Mesothelial cell of epicardium (in vitro differentiated cells): ENCODE results near the gene MYO1H. TPM values are rescaled to one million over a fixed set of nuclear protein-coding genes. Genes with fewer than 3 reads are reported as not detected.
A peak's percentile ranks its signal among the peaks of the same experiment; 100 is the strongest.

ENCODE experiments used
- DNase-seq, 2 experiments: peaks; one replicate each; pipeline ENCODE4 v3.0.0; 2021; ENCODE audit warnings: low spot score in 2 of 2; ENCODE audit not compliant: unreplicated experiment in 2 of 2
- H3K27ac Mint-ChIP-seq: 2 replicates; pipeline ENCODE4 v1.8.0; 2021; ENCODE audit warnings: mixed read lengths
- H3K27me3 Mint-ChIP-seq: 2 replicates; pipeline ENCODE4 v1.8.0; 2021; ENCODE audit warnings: low read depth, mixed read lengths
- H3K36me3 Mint-ChIP-seq: 2 replicates; pipeline ENCODE4 v1.8.0; 2021; ENCODE audit warnings: mixed read lengths
- H3K4me1 Mint-ChIP-seq: 2 replicates; pipeline ENCODE4 v1.8.0; 2021; ENCODE audit warnings: mixed read lengths
- H3K4me3 Mint-ChIP-seq: 2 replicates; pipeline ENCODE4 v1.8.0; 2021; ENCODE audit warnings: mild to moderate bottlenecking, moderate library complexity, mixed read lengths
- H3K9me3 Mint-ChIP-seq: 2 replicates; pipeline ENCODE4 v1.8.0; 2021; ENCODE audit warnings: mixed read lengths
- total RNA-seq: library from RNA; stranded (reverse); gene quantifications from 3 replicates; pipeline ENCODE4 v1.2.1, GENCODE V29; 2021
- TF ChIP-seq, protein P1 (sequence below): fragments of 200-600 bp; sonication (generic); IDR thresholded peaks from one replicate; pipeline ENCODE4 v1.5.0; 2021; ENCODE audit warnings: antibody characterized with exemption; ENCODE audit not compliant: unreplicated experiment

Gene MYO1H
- total RNA-seq, 1 donor from 2014 or later = not detected

GRCh38 chr12:109475121-109475520 lies 127.4 kb downstream of the MYO1H start:
- peaks cover 29% of the 10 kb centered on the region for H3K4me1 Mint-ChIP-seq
- no peak for DNase-seq
- TF ChIP-seq, protein P1, sequence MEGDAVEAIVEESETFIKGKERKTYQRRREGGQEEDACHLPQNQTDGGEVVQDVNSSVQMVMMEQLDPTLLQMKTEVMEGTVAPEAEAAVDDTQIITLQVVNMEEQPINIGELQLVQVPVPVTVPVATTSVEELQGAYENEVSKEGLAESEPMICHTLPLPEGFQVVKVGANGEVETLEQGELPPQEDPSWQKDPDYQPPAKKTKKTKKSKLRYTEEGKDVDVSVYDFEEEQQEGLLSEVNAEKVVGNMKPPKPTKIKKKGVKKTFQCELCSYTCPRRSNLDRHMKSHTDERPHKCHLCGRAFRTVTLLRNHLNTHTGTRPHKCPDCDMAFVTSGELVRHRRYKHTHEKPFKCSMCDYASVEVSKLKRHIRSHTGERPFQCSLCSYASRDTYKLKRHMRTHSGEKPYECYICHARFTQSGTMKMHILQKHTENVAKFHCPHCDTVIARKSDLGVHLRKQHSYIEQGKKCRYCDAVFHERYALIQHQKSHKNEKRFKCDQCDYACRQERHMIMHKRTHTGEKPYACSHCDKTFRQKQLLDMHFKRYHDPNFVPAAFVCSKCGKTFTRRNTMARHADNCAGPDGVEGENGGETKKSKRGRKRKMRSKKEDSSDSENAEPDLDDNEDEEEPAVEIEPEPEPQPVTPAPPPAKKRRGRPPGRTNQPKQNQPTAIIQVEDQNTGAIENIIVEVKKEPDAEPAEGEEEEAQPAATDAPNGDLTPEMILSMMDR = no peak
- H3K9me3 Mint-ChIP-seq = no peaks in the 10 kb centered on the region
- H3K36me3 Mint-ChIP-seq = no peaks in the 10 kb centered on the region
- H3K27me3 Mint-ChIP-seq = no peaks in the 10 kb centered on the region
- H3K4me3 Mint-ChIP-seq = peak overlapping the region; percentile 88
- H3K27ac Mint-ChIP-seq = no peak overlapping the region

DNA sequence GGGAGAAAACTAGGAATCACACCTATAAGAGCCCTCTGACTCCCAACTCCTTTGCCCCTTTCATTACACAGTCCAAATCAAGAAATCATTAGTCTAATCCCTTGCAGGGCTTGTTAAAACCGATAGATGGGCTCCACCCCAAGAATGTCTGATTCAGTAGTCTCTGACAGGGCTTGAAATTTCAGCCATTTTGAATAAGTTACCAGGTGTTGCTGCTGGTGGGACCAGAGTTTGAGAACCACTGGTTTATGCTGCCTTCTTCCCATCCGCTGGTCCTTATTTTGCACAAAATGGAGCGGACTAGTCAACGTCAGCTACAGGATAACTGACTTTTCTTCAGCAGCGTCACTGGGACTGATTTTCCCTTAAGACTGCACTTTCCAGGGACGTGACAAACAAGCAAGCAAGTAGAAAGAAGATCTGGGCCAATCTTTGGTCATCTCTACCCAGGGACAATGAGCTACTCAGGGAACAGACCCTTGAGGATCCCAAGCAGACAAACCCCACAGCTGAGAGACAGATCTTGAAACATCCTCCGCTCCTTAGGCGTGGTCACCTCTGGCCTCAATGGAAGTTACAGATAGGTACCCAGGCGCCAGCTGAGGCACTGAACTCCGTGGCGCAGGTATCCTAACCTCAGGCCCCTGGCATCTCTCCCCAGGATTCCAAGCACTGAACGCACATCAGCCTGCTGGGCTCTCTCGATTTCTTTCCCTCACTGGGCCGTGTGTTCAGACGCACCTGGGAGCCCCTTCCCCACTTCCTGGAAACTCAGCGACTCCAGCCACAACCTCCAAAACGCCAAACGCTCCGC lies 128.5 kb downstream of the MYO1H start:
- TF ChIP-seq, protein P1 = no peak
- H3K27me3 Mint-ChIP-seq = no peaks in the 10 kb centered on the region
- H3K36me3 Mint-ChIP-seq = no peaks in the 10 kb centered on the region
- H3K4me1 Mint-ChIP-seq = peaks cover 29% of the 10 kb centered on the region
- no peak for DNase-seq
- H3K4me3 Mint-ChIP-seq = peak overlapping the region; percentile 88
- no peaks in the 10 kb centered on the region for H3K9me3 Mint-ChIP-seq
- H3K27ac Mint-ChIP-seq = peak overlapping the region; percentile 100

- Mint-ChIP-seq H3K27ac (peak overlapping the region; percentile 100), H3K27me3 (no peaks in the 10 kb centered on the region), H3K36me3 (no peaks in the 10 kb centered on the region), H3K9me3 (no peaks in the 10 kb centered on the region), H3K4me3 (peak overlapping the region; percentile 88), H3K4me1 (peaks cover 29% of the 10 kb centered on the region)
- DNase-seq = no peak
- TF ChIP-seq, protein P1 = no peak
Measured at GRCh38 chr12:109476807-109477184, 129.1 kb downstream of the MYO1H start.

DNA sequence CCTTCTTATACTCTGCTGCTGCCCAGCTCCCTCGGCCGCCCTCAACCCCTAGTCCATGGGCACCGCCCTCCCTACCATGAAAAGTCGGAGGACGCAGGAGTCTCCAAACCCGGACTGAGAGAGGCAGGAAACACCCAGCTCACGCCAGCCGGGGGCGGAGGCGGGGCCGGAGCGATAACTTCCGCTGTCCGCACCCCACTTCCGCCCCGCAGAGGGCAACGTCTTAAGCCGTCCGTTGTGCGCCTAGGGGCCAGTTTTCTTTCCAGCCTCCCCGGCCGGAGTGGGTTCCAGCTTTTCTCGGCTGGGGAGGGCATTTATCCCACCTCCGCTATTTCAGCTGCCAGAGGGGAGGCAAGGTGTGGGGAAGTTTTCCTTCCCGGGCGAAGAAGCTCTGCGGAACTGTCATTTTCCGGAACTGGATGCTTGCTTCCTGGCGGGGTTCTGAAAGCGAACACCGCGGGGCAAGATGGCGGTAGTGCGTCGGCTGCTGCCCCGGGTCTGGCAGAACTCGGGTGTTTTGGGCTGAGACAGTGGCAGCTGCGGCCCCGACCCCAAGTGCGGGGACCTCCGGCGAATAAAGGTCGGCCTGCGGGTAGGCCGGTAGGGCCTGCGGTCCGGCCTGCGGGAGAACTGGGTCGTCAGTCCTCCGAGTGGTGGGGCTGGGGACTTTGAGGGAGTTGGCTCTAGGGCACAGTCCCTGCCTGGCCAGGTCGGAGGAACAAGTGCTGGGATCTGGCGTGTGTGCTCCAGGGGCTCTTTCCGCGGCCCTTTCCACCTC lies 129.7 kb downstream of the MYO1H start, which contains the start of the genes KCTD10 and UBE3B:
KCTD10 (minus strand) TSS at position 116 of the 778 bp plus-strand sequence; CDS start at position 78, 38 bp downstream.
UBE3B (plus strand) TSS at position 450 of the 778 bp plus-strand sequence. CDS start 5,918 bp downstream, outside the sequence.
- peak within 1 kb of the TSS; percentile 88 for H3K4me3 Mint-ChIP-seq
- H3K27me3 Mint-ChIP-seq = no peaks in the 10 kb centered on the region
- TF ChIP-seq, protein P1 = no peak
- no peaks in the 10 kb centered on the region for H3K9me3 Mint-ChIP-seq
- peak within 1 kb of the TSS; percentile 100 for H3K27ac Mint-ChIP-seq
- H3K4me1 Mint-ChIP-seq = peaks cover 29% of the 10 kb centered on the region
- no peaks in the 10 kb centered on the region for H3K36me3 Mint-ChIP-seq
- peak; percentile 81 to 89 for DNase-seq

DNA sequence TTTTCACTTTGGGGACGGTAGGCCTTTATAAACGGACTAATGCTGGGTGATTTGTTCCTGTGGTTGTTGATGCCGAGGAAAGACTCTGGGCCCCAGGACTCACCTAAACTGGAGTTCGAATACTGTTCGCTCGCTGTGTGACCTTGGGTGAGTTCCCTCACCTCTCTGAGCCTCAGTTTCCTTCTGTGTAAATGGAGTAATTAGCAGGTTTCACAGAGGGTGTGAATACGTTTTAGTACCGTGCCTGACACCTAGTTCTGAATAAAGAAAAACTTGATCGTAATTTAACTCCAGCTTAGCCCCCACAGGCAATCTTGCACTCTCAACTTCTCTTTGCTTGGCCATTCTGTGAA lies 130.2 kb downstream of the MYO1H start:
- no peaks in the 10 kb centered on the region for H3K9me3 Mint-ChIP-seq

More for the DNA sequence above, 130.2 kb downstream of the MYO1H start:
- DNase-seq = no peak
- Mint-ChIP-seq H3K4me3 (peak overlapping the region; percentile 88), H3K27me3 (no peaks in the 10 kb centered on the region), H3K27ac (peak overlapping the region; percentile 100), H3K4me1 (peaks cover 29% of the 10 kb centered on the region), H3K36me3 (no peaks in the 10 kb centered on the region)
- TF ChIP-seq, protein P1 = no peak
